Sigmoid colon (tissue), 7 donors: ENCODE data around the gene TBC1D19. TPM values are rescaled to one million over a fixed set of nuclear protein-coding genes. Genes with fewer than 3 reads are reported as not detected.

ENCODE experiments used
- DNase-seq: peaks from one replicate; pipeline ENCODE4 v3.0.0-alpha.2; 2019
- H3K27ac ChIP-seq, 4 donors: fragments of 200-600 bp; sonication (generic); one replicate each; pipeline ENCODE4 v1.5.1; 2016 to 2019; ENCODE audit warnings: mild to moderate bottlenecking in 1 of 4
- H3K27me3 ChIP-seq, 3 donors: fragments of 200-600 bp; sonication (generic); one replicate each; pipeline ENCODE4 v1.5.1; 2019; ENCODE audit warnings: mild to moderate bottlenecking in 1 of 3
- H3K36me3 ChIP-seq, 4 donors: fragments of 200-600 bp; sonication (generic); one replicate each; pipeline ENCODE4 v1.5.1; 2016 to 2019
- H3K4me1 ChIP-seq, 4 donors: fragments of 200-600 bp; sonication (generic); one replicate each; pipeline ENCODE4 v1.5.1; 2017 to 2019
- H3K4me3 ChIP-seq, 4 donors: fragments of 200-600 bp; sonication (generic); one replicate each; pipeline ENCODE4 v1.5.1; 2017 to 2019; ENCODE audit warnings: mild to moderate bottlenecking in 2 of 4, moderate library complexity in 1 of 4
- H3K9me3 ChIP-seq, 4 donors: fragments of 200-600 bp in 3 of 4; sonication (generic) in 3 of 4; one replicate each; pipeline versions ENCODE4 v1.5.1 to v1.6.1; 2013 to 2019
- CTCF ChIP-seq, 4 experiments: fragments of 450-650 bp in 3 of 4; fragments of 200-600 bp in 1 of 4; IDR thresholded peaks; one replicate each; pipeline ENCODE4 v1.5.1; 2016 to 2019; ENCODE audit warnings: antibody characterized with exemption in 4 of 4, mild to moderate bottlenecking in 3 of 4, moderate library complexity in 2 of 4
- EP300 ChIP-seq, 4 donors: sonication (generic); formaldehyde crosslinking; IDR thresholded peaks; one replicate each; pipeline ENCODE4 v1.6.1; 2017; ENCODE audit warnings: antibody characterized with exemption in 4 of 4
- POLR2A ChIP-seq, 2 donors: fragments of 450-650 bp; IDR thresholded peaks; one replicate each; pipeline ENCODE4 v1.6.1; 2016; ENCODE audit warnings: antibody characterized with exemption in 2 of 2, mild to moderate bottlenecking in 2 of 2, moderate library complexity in 2 of 2
- POLR2AphosphoS5 ChIP-seq, 4 donors: sonication (generic); formaldehyde crosslinking; IDR thresholded peaks; one replicate each; pipeline ENCODE4 v1.6.1; 2017; ENCODE audit warnings: antibody characterized with exemption in 4 of 4
- WGBS, 2 donors: extraction: QIAGEN DNeasy Blood & Tissue Kit; methylation state at CpG; one replicate each; pipeline ENCODE4 v1.1.7; 2013; 5-methylcytosine and 5-hydroxymethylcytosine counted together
- intact Hi-C: fragments of 100-400 bp; cut with DNase I; formaldehyde crosslinking; loops from one replicate; pipeline ENCODE4 v1.15.1; 2023
- polyA plus RNA-seq, 3 donors: library from polyadenylated mRNA; stranded (reverse); fragments of 200-250 nt; gene quantifications; one replicate each; pipeline ENCODE4 v1.2.3, GENCODE V29; 2013
- total RNA-seq, 4 donors: library from RNA; depleted of rRNA; stranded (reverse); fragments of >200 nt; gene quantifications; one replicate each; pipeline ENCODE4 v1.1.0, GENCODE V29; 2016
- donor health status: healthy with polysubstance abuse.
- donor health status: Bipolar disorder and iron deficiency.
- donor health status: healthy.

TBC1D19 gene
- total and polyA plus RNA-seq, 7 donors = 1.4 to 31.8 (median 21.6) TPM

GRCh38 chr4:26558166-26558895, 25.6 kb upstream of the TBC1D19 start:
- H3K27ac ChIP-seq = peak overlapping the region in 2 of 4 donors; percentile 20 to 52
- TF ChIP-seq EP300 (IDR thresholded peaks at IDR 0.05) (no peak), POLR2A (IDR thresholded peaks at IDR 0.05) (no peak), POLR2AphosphoS5 (IDR thresholded peaks at IDR 0.05) (no peak), CTCF (IDR thresholded peaks at IDR 0.05) (no peak)

GRCh38 chr4:26566133-26566532, 17.8 kb upstream of the TBC1D19 start:
- intact Hi-C loops = no loop called here
- TF ChIP-seq POLR2AphosphoS5 (IDR thresholded peaks at IDR 0.05) (no peak), POLR2A (IDR thresholded peaks at IDR 0.05) (no peak), EP300 (IDR thresholded peaks at IDR 0.05) (no peak), CTCF (IDR thresholded peaks at IDR 0.05) (no peak)
- Histone ChIP-seq H3K4me1 (no peaks in the 10 kb centered on the region), H3K9me3 (peaks cover 0 to 7% (median 0%) of the 10 kb centered on the region in 4 donors), H3K36me3 (no peaks in the 10 kb centered on the region), H3K27me3 (no peaks in the 10 kb centered on the region), H3K4me3 (no peak overlapping the region), H3K27ac (no peak overlapping the region)
- DNase-seq = no peak

More at GRCh38 chr4:26558166-26558895, 25.6 kb upstream of the TBC1D19 start:
- DNase-seq = no peak
- H3K9me3 ChIP-seq = peaks cover 0 to 7% (median 2%) of the 10 kb centered on the region in 4 donors
- WGBS, 2 donors = 52 to 69% methylated on average over 3 of the region's 3 CpGs
- H3K4me3 ChIP-seq = no peak overlapping the region
- peaks cover 0 to 16% (median 13%) of the 10 kb centered on the region in 4 donors for H3K4me1 ChIP-seq
- no peaks in the 10 kb centered on the region for H3K27me3 ChIP-seq
- H3K36me3 ChIP-seq = no peaks in the 10 kb centered on the region
- intact Hi-C loops = no loop called here

- no peaks in the 10 kb centered on the region for H3K27me3 ChIP-seq
- intact Hi-C loops = no loop called here
- DNase-seq = no peak
- no peaks in the 10 kb centered on the region for H3K4me1 ChIP-seq
- H3K9me3 ChIP-seq = no peaks in the 10 kb centered on the region
- no peak overlapping the region for H3K4me3 ChIP-seq
- whole genome bisulfite sequencing, 2 donors = 58 to 71% methylated on average over 3 of the region's 3 CpGs
- TF ChIP-seq EP300 (IDR thresholded peaks at IDR 0.05) = no peak
- no peak for TF ChIP-seq POLR2AphosphoS5 (IDR thresholded peaks at IDR 0.05)
- TF ChIP-seq POLR2A (IDR thresholded peaks at IDR 0.05) = no peak
- no peak for TF ChIP-seq CTCF (IDR thresholded peaks at IDR 0.05)
- H3K27ac ChIP-seq = no peak overlapping the region
- no peaks in the 10 kb centered on the region for H3K36me3 ChIP-seq
Measured at GRCh38 chr4:26568446-26568994, 15.4 kb upstream of the TBC1D19 start.

GRCh38 chr4:26570596-26570995, 13.3 kb upstream of the TBC1D19 start:
- Histone ChIP-seq H3K4me3 (no peak overlapping the region), H3K27ac (no peak overlapping the region), H3K9me3 (no peaks in the 10 kb centered on the region), H3K27me3 (no peaks in the 10 kb centered on the region), H3K36me3 (no peaks in the 10 kb centered on the region), H3K4me1 (peaks cover 0 to 1% (median 0%) of the 10 kb centered on the region in 4 donors)
- DNase-seq = no peak
- no peak for TF ChIP-seq EP300 (IDR thresholded peaks at IDR 0.05)
- no peak for TF ChIP-seq CTCF (IDR thresholded peaks at IDR 0.05)
- no peak for TF ChIP-seq POLR2AphosphoS5 (IDR thresholded peaks at IDR 0.05)
- TF ChIP-seq POLR2A (IDR thresholded peaks at IDR 0.05) = no peak
- intact Hi-C loops = no loop called here
- 74 to 77% methylated on average over 3 of the region's 3 CpGs for WGBS, 2 donors
